DND-41 (cell line): ENCODE results near the gene PTPRA.

Source experiments
- ATAC-seq: fragments of 200-7000 bp; cut with Tn5 transposase; 3 replicates; pipeline ENCODE4 v1.9.1; 2021; ENCODE audit warnings: low read depth; ENCODE audit not compliant: insufficient read depth
- DNase-seq: peaks from one replicate; pipeline ENCODE4 v3.0.0-alpha.2; 2020
- H2AFZ ChIP-seq: 2 replicates; pipeline ENCODE4 v1.6.0; 2012; ENCODE audit warnings: low read depth, low read length
- H3K27ac ChIP-seq: 2 replicates; pipeline ENCODE4 v1.5.1; 2012; ENCODE audit warnings: low read length, inconsistent platforms
- H3K27me3 ChIP-seq: fragments of 200-600 bp; sonication (generic); 2 replicates; pipeline ENCODE4 v1.6.0; 2012; ENCODE audit warnings: low read length, mild to moderate bottlenecking, inconsistent platforms; ENCODE audit not compliant: insufficient read depth, poor library complexity
- H3K36me3 ChIP-seq: 2 replicates; pipeline ENCODE4 v1.5.1; 2012; ENCODE audit warnings: low read length, inconsistent platforms; ENCODE audit not compliant: insufficient read depth
- H3K4me1 ChIP-seq: 2 replicates; pipeline ENCODE4 v1.5.1; 2012; ENCODE audit warnings: mild to moderate bottlenecking, low read length; ENCODE audit not compliant: insufficient read depth
- H3K4me2 ChIP-seq: 2 replicates; pipeline ENCODE4 v1.6.0; 2012; ENCODE audit warnings: mild to moderate bottlenecking, moderate library complexity, low read length, inconsistent platforms; ENCODE audit not compliant: insufficient read depth
- H3K4me3 ChIP-seq, 2 experiments: fragments of 200-600 bp in 1 of 2; shearing (Covaris generic) in 1 of 2; 2 replicates each; pipeline ENCODE4 v1.5.1; 2012 to 2016; ENCODE audit warnings: inconsistent platforms in 2 of 2, low read length in 2 of 2, mild to moderate bottlenecking in 2 of 2, low read depth in 1 of 2, moderate library complexity in 1 of 2
- H3K79me2 ChIP-seq: 2 replicates; pipeline ENCODE4 v1.6.0; 2012; ENCODE audit warnings: low read length, inconsistent platforms; ENCODE audit not compliant: insufficient read depth
- H3K9ac ChIP-seq: 2 replicates; pipeline ENCODE4 v1.6.0; 2012; ENCODE audit warnings: low read depth, mild to moderate bottlenecking, inconsistent platforms, low read length, moderate library complexity
- H3K9me3 ChIP-seq: 2 replicates; pipeline ENCODE4 v1.5.1; 2012; ENCODE audit warnings: low read length, moderate library complexity, mild to moderate bottlenecking, inconsistent platforms; ENCODE audit not compliant: insufficient read depth, severe bottlenecking
- H4K20me1 ChIP-seq: 2 replicates; pipeline ENCODE4 v1.6.0; 2012; ENCODE audit warnings: low read length; ENCODE audit not compliant: insufficient read depth
- CTCF ChIP-seq: IDR thresholded peaks from 2 replicates; pipeline ENCODE4 v1.5.1; 2012; ENCODE audit warnings: borderline replicate concordance, low read length, moderate library complexity, mild to moderate bottlenecking; ENCODE audit not compliant: poor library complexity, severe bottlenecking; ENCODE audit errors: extremely low read depth
- EZH2 ChIP-seq: IDR thresholded peaks from 3 replicates; pipeline ENCODE4 v1.6.1; 2012; ENCODE audit warnings: borderline replicate concordance, low read depth, mild to moderate bottlenecking, moderate library complexity, low read length, inconsistent platforms; ENCODE audit not compliant: severe bottlenecking

The PTPRA gene

GRCh38 chr20:2921506-2921905 is 48.2 kb downstream of the PTPRA start:
- Histone ChIP-seq H3K9ac (no peak overlapping the region), H3K4me1 (no peaks in the 10 kb centered on the region), H3K4me3 (no peak overlapping the region), H3K27me3 (no peaks in the 10 kb centered on the region), H4K20me1 (peaks cover 26% of the 10 kb centered on the region; the same call in 1 of the 2 replicates), H3K27ac (no peak overlapping the region), H2AFZ (no peak overlapping the region), H3K9me3 (no peaks in the 10 kb centered on the region), H3K79me2 (peaks cover 42% of the 10 kb centered on the region), H3K36me3 (peaks cover 28% of the 10 kb centered on the region), H3K4me2 (no peak overlapping the region)
- ATAC-seq: no peak
- DNase-seq: no peak
- TF ChIP-seq CTCF: no peak
- no peak for TF ChIP-seq EZH2

- no peak for ATAC-seq
- H3K4me2 ChIP-seq: no peak overlapping the region
- no peak overlapping the region for H3K4me3 ChIP-seq
Observed at GRCh38 chr20:2922957-2923356, 49.7 kb downstream of the PTPRA start.

GRCh38 chr20:2930538-2930937 is 57.3 kb downstream of the PTPRA start:
- peaks cover 14% of the 10 kb centered on the region; the same call in 1 of the 2 replicates for H4K20me1 ChIP-seq
- no peak overlapping the region for H3K4me3 ChIP-seq
- H3K79me2 ChIP-seq: peaks cover 15% of the 10 kb centered on the region
- no peaks in the 10 kb centered on the region for H3K9me3 ChIP-seq
- H3K36me3 ChIP-seq: peaks cover 31% of the 10 kb centered on the region
- ATAC-seq (no peak), DNase-seq (no peak)
- no peak overlapping the region for H3K27ac ChIP-seq
- H2AFZ ChIP-seq: no peak overlapping the region
- no peak overlapping the region for H3K9ac ChIP-seq
- no peak for TF ChIP-seq CTCF
- no peak for TF ChIP-seq EZH2
- no peaks in the 10 kb centered on the region for H3K4me1 ChIP-seq
- no peaks in the 10 kb centered on the region for H3K27me3 ChIP-seq
- no peak overlapping the region for H3K4me2 ChIP-seq

More at GRCh38 chr20:2922957-2923356, 49.7 kb downstream of the PTPRA start:
- Histone ChIP-seq H4K20me1 (peaks cover 26% of the 10 kb centered on the region; the same call in 1 of the 2 replicates), H3K4me1 (no peaks in the 10 kb centered on the region), H3K79me2 (peaks cover 33% of the 10 kb centered on the region), H3K9ac (no peak overlapping the region), H3K9me3 (no peaks in the 10 kb centered on the region), H3K36me3 (peaks cover 36% of the 10 kb centered on the region), H2AFZ (no peak overlapping the region), H3K27me3 (no peaks in the 10 kb centered on the region), H3K27ac (no peak overlapping the region)
- DNase-seq: no peak
- TF ChIP-seq CTCF: no peak
- no peak for TF ChIP-seq EZH2

GRCh38 chr20:2932498-2932897 is 59.2 kb downstream of the PTPRA start:
- Histone ChIP-seq H3K4me2 (no peak overlapping the region), H3K27ac (no peak overlapping the region), H3K4me3 (no peak overlapping the region), H3K36me3 (peaks cover 18% of the 10 kb centered on the region), H3K27me3 (no peaks in the 10 kb centered on the region), H3K9me3 (no peaks in the 10 kb centered on the region), H3K79me2 (peaks cover 12% of the 10 kb centered on the region), H3K9ac (no peak overlapping the region), H4K20me1 (peaks cover 14% of the 10 kb centered on the region; the same call in 1 of the 2 replicates), H3K4me1 (no peaks in the 10 kb centered on the region), H2AFZ (no peak overlapping the region)
- ATAC-seq: no peak; the same call in 2 of the 3 replicates
- TF ChIP-seq CTCF (no peak), EZH2 (no peak)
- no peak for DNase-seq
